ENCODE data around the gene TENM4. TPM values are rescaled to one million over a fixed set of nuclear protein-coding genes. Genes with fewer than 3 reads are reported as not detected.

Gene TENM4
- polyA plus RNA-seq, 3 donors from 2014 or later: not detected

DNA sequence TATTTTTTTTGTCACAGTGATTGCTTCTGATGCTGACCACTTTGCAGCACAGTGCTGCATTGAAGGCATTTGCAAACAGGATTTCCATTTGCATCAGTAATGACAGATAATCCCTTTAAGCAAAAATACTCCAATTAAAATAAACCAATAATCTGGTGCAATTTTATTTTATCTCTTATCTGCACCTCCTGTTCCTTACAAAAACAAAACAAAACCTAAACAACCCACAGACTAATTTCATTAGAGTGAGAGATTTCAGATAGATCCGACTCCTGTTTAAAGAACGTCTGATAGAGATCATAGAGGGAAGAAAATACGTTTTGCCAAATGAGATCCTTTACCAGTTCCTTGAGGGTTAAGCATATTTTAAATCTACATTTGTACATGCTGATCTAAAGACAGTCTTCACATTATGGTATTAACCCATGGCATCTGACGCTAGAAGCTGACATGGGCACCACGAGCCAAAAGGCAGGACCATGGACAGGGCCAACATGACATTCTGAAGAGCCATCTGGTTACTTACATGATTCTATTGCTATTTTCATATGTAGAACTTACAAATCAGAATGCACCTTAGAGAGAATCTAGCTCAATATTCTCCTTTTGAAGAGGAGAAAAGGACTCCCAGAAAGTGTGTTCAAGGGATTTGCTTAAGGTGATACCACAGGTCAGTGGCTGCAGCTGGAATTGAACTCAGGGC, 580.0 kb downstream of the TENM4 start:
- H3K4me1 Mint-ChIP-seq: no peaks in the 10 kb centered on the region
- H3K27ac Mint-ChIP-seq: no peak overlapping the region
- no peak overlapping the region for H3K4me3 Mint-ChIP-seq
- peaks cover 0 to 3% (median 3%) of the 10 kb centered on the region in 3 donors for H3K27me3 Mint-ChIP-seq (ENCODE audit: low read depth in 3 of 3)
- DNase-seq: no peak
- H3K36me3 Mint-ChIP-seq: no peaks in the 10 kb centered on the region
- H3K9me3 Mint-ChIP-seq: no peaks in the 10 kb centered on the region

DNA sequence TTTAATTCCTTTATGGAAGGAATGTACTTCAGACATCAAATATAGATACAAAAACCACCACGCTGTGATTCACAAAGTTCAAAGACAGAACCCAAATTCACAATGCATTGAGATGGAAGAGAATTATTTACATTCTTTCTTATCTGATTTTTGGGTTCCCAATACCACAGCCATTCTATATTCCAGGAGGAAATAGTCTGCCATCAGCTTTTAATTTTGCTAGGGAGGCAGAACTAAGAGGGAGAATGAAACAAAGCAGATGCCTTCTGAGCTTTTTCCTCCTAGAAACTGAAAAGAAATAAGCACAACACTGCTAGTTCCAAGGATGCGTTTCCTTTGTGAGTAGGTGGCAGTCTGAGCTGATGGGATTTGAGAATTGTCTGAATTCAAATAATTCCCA, 583.1 kb downstream of the TENM4 start:
- Mint-ChIP-seq H3K27ac (no peak overlapping the region), H3K27me3 (ENCODE audit: low read depth in 3 of 3) (peaks cover 0 to 2% (median 1%) of the 10 kb centered on the region in 3 donors)

DNA sequence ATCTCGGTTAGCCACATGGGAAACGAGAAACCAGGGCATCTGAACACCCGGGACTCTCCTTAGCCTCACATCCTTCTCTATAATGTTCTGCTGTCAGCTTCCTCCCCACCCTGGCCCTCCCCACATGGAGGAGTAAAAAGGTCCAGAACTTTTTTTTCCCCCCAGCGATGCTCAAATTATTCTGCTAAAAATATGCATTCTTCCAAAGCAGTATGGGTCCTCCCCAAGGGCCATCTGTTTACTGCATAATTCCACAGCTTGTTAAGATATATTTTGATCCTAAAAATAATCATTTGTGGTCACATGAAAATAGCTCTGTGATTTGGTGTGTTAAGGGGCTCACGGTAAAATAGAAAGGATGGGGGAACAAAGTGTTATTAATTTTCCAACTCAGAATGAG, 584.6 kb downstream of the TENM4 start:
- Mint-ChIP-seq H3K27me3 (ENCODE audit: low read depth in 3 of 3) (peaks cover 0 to 2% (median 1%) of the 10 kb centered on the region in 3 donors), H3K36me3 (no peaks in the 10 kb centered on the region), H3K27ac (no peak overlapping the region), H3K9me3 (no peaks in the 10 kb centered on the region), H3K4me3 (no peak overlapping the region), H3K4me1 (no peaks in the 10 kb centered on the region)
- no peak for DNase-seq

More for the DNA sequence above, 583.1 kb downstream of the TENM4 start:
- H3K36me3 Mint-ChIP-seq: no peaks in the 10 kb centered on the region
- H3K4me1 Mint-ChIP-seq: no peaks in the 10 kb centered on the region
- no peak for DNase-seq
- no peaks in the 10 kb centered on the region for H3K9me3 Mint-ChIP-seq
- H3K4me3 Mint-ChIP-seq: no peak overlapping the region

DNA sequence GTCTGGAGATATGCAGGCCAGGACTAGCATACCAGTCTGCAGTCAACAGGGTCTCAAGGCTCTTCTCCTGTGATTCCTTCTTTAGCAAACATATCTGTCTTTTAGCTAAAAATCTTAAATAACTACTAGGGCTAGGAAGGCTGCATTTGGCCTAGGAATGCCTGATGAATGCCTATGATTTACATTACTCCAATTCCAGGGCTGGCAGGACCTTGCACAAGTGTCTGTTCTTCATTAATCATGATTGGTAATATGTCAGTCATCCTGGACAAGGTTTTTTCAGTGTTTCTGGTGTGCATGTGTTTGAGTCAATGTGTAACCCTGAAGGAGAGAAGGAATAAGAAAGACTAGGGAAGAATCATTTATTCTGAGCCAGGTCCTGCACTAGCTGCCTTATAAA, 585.7 kb downstream of the TENM4 start:
- Mint-ChIP-seq H3K27ac (no peak overlapping the region), H3K9me3 (no peaks in the 10 kb centered on the region), H3K4me3 (no peak overlapping the region), H3K36me3 (no peaks in the 10 kb centered on the region), H3K27me3 (ENCODE audit: low read depth in 3 of 3) (peaks cover 1 to 2% (median 1%) of the 10 kb centered on the region in 3 donors), H3K4me1 (no peaks in the 10 kb centered on the region)
- DNase-seq: no peak

DNA sequence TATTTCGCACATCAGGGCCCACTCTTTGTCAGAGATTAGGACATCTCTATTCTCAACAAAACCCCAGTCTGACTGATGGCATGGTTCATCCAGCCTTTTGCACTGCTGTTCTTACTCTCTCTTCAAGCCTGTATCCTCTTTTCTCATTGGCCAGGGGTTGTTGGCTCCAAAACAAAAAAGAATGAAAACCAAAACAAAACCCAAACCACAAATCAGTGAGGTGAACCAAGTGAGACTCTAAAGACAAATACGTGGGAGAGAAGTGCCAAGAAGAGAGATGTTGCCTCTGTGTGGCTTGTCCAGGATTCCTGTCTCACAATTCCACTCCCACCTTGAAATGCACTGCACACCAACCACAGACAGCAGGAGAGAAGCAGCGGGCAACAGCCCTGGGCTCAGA, 587.3 kb downstream of the TENM4 start:
- H3K27ac Mint-ChIP-seq: no peak overlapping the region
- H3K4me3 Mint-ChIP-seq: no peak overlapping the region
- no peaks in the 10 kb centered on the region for H3K4me1 Mint-ChIP-seq
- peaks cover 0 to 2% (median 0%) of the 10 kb centered on the region in 6 donors for H3K9me3 Mint-ChIP-seq
- H3K27me3 Mint-ChIP-seq (ENCODE audit: low read depth in 3 of 3): peaks cover 0 to 6% (median 3%) of the 10 kb centered on the region in 3 donors
- DNase-seq: no peak
- no peaks in the 10 kb centered on the region for H3K36me3 Mint-ChIP-seq

DNA sequence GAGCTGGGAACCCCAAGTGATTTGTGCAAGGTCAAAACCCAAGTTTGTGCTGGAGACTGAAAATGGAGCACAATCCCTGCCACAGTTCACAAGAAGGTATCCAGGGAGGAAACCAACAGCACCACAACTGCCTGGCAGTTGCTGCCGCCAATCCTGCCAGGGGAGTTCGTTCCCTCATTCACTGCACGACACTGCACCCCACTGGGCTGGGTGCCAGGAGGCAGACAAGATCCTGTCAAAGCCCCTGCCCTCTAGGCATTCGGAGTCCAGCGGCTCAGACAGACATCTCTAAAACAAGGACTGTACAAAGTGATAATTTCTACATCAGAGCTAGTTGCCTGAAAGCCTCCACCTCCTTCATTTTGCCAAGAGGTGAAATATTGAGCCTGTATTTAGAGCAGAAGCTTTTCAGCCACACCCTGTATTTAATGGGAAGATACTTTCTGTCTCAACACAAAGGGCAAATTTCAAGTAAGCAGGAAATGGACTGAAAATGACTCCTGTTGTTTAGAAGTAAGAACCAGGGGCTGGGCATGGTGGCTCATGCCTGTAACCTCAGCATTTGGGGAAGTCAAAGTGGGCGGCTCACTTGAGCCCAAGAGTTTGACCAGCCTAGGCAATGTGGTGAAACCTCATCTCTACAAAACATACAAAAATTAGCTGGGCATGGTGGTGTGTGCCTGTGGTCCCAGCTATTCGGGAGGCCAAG, 588.8 kb downstream of the TENM4 start:
- H3K9me3 Mint-ChIP-seq: peaks cover 0 to 2% (median 0%) of the 10 kb centered on the region in 6 donors
- peaks cover 0 to 6% (median 3%) of the 10 kb centered on the region in 3 donors for H3K27me3 Mint-ChIP-seq (ENCODE audit: low read depth in 3 of 3)
- H3K27ac Mint-ChIP-seq: no peak overlapping the region
- DNase-seq: no peak
- H3K4me3 Mint-ChIP-seq: no peak overlapping the region
- H3K36me3 Mint-ChIP-seq: no peaks in the 10 kb centered on the region
- H3K4me1 Mint-ChIP-seq: no peaks in the 10 kb centered on the region

DNA sequence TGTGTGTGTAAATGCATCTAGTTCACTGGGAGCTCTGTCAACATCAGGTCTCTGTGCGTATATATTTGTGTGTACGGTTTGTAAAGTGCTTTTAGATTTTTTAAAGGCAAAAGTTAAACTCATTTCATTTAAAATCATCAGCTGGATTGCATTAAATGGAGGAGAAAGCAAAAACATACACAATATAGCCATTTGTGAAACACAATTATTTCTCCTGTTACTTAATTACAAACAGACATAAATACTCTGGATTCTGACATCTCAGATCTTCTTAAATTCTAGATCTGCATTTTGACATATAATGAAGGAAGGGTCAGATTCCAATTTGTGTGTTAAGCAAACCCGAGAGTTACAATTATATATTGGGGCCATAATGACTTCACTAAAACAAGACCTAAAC, 590.8 kb downstream of the TENM4 start:
- DNase-seq: no peak
- Mint-ChIP-seq H3K27me3 (ENCODE audit: low read depth in 3 of 3) (peaks cover 0 to 7% (median 6%) of the 10 kb centered on the region in 3 donors), H3K36me3 (no peaks in the 10 kb centered on the region), H3K27ac (no peak overlapping the region), H3K4me3 (no peak overlapping the region), H3K4me1 (no peaks in the 10 kb centered on the region), H3K9me3 (peaks cover 0 to 2% (median 0%) of the 10 kb centered on the region in 6 donors)

DNA sequence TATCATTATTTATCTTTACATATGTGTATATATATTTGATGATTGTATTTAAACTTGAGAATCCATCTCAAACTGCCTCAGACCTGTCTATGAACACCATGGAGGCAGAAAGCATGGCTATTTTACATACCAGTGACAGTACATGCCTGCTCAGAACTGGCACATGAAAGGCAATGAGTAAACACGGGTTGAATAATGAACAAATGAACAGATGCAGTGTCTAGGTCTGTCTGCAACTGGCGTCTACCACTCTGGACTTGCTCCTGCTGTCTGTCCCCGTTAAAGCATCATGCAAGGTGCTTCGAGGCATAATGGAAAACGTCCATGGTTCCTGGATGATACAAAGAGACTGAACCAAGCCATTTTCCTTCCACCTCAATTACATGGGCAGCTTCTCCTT, 594.6 kb downstream of the TENM4 start:
- Mint-ChIP-seq H3K4me1 (no peaks in the 10 kb centered on the region), H3K36me3 (no peaks in the 10 kb centered on the region), H3K27ac (no peak overlapping the region), H3K27me3 (ENCODE audit: low read depth in 3 of 3) (peaks cover 3 to 13% (median 9%) of the 10 kb centered on the region in 3 donors), H3K9me3 (peaks cover 0 to 6% (median 0%) of the 10 kb centered on the region in 6 donors), H3K4me3 (no peak overlapping the region)
- no peak for DNase-seq

DNA sequence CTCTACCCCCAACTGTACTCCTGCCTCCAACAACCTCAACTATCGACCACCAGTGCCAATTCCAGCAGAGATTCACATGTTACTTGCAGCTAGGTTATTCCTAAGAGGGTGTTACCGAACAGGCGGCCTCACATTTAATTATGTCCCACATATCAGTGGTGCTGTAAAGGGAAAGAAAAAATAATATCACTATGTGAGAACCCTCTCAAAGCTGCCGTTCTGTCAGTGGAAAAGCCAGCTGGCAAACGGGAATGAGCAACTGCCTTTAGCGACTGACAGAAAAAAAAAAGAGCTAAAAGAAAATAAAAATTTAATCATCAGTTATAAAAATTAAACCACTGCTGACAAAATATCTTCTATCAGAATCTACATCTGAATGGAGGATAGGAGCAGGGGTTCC, 595.3 kb downstream of the TENM4 start:
- Mint-ChIP-seq H3K9me3 (peaks cover 0 to 6% (median 0%) of the 10 kb centered on the region in 6 donors), H3K4me3 (no peak overlapping the region), H3K4me1 (no peaks in the 10 kb centered on the region), H3K36me3 (no peaks in the 10 kb centered on the region), H3K27ac (no peak overlapping the region), H3K27me3 (ENCODE audit: low read depth in 3 of 3) (peaks cover 3 to 13% (median 11%) of the 10 kb centered on the region in 3 donors)
- DNase-seq: no peak

DNA sequence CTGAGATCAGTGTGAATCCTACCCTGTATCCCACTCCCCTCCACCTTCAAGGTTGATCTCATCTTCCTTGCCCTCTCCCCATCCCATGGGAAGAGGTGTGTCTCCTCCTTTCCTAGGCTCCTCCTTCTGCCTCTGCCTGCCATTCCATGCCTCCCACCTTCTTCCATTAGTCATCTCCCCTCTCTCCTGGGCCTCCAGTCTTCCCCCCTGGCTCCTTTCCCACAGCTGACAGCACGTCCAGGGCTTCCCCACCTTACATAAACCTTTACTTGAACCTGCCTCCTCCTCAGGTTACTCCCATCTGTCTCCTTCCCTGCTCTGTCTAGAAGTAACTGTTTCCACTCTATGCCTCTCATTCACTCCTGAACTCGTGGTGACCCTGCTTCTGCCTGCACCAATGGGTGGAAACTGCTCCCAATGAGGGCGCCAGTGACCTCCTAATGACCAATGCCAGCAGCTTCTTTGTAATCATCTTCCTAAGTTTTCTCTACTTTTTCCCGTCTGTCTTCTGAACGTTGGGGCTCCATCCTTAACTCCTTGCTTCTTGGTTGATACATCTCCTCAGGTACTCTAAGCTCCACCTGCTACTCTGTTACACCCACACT, 599.3 kb downstream of the TENM4 start:
- Mint-ChIP-seq H3K9me3 (peaks cover 0 to 6% (median 0%) of the 10 kb centered on the region in 6 donors), H3K4me3 (no peak overlapping the region), H3K36me3 (no peaks in the 10 kb centered on the region), H3K27me3 (ENCODE audit: low read depth in 3 of 3) (peaks cover 3 to 7% (median 7%) of the 10 kb centered on the region in 3 donors), H3K27ac (no peak overlapping the region), H3K4me1 (no peaks in the 10 kb centered on the region)
- no peak for DNase-seq

DNA sequence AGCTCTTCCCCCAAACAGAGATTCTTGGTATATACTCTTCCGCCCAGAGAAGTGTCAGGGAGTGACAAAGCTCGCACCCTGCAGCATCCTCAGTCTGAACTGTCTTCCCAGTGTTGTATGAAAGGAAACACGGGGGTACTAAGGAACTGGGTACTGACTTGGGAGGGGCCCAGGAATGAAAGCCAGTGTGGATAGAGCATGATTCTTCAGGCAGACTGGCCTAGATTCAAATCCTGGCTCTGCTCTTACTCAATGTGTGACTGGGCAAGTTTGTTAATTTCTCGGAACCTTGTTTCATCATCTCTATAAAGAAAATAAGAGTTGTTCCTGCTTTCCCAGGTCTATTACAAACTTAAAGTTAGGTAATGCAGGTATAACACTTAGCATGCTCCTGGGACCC, 600.2 kb downstream of the TENM4 start:
- peaks cover 0 to 6% (median 0%) of the 10 kb centered on the region in 6 donors for H3K9me3 Mint-ChIP-seq
- no peaks in the 10 kb centered on the region for H3K36me3 Mint-ChIP-seq
- H3K4me1 Mint-ChIP-seq: no peaks in the 10 kb centered on the region
- H3K27ac Mint-ChIP-seq: no peak overlapping the region
- H3K27me3 Mint-ChIP-seq (ENCODE audit: low read depth in 3 of 3): peaks cover 3 to 7% (median 7%) of the 10 kb centered on the region in 3 donors
- DNase-seq: no peak
- H3K4me3 Mint-ChIP-seq: no peak overlapping the region

DNA sequence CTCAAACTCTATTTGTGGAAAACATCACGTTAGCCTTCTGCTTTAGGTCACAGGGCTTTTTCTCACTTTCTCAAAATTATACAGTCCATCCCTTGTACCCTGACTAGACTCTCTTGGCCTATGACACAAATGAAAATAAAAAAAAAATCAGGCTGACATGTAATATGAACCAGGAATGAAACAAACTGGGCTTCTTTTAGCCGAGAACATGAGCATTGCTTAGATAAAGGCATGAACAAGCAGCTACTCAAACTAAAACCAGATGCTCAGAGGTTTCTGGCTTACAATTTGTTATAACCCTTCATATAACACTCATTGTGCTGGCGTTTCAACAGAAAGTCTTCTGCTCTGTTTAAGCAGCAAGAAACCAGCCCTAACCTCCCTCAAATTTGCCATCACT, 600.6 kb downstream of the TENM4 start:
- H3K27ac Mint-ChIP-seq: no peak overlapping the region
- H3K4me1 Mint-ChIP-seq: no peaks in the 10 kb centered on the region
- H3K4me3 Mint-ChIP-seq: no peak overlapping the region
- peaks cover 3 to 9% (median 7%) of the 10 kb centered on the region in 3 donors for H3K27me3 Mint-ChIP-seq (ENCODE audit: low read depth in 3 of 3)
- no peaks in the 10 kb centered on the region for H3K36me3 Mint-ChIP-seq
- no peak for DNase-seq
- H3K9me3 Mint-ChIP-seq: peaks cover 0 to 6% (median 0%) of the 10 kb centered on the region in 6 donors

DNA sequence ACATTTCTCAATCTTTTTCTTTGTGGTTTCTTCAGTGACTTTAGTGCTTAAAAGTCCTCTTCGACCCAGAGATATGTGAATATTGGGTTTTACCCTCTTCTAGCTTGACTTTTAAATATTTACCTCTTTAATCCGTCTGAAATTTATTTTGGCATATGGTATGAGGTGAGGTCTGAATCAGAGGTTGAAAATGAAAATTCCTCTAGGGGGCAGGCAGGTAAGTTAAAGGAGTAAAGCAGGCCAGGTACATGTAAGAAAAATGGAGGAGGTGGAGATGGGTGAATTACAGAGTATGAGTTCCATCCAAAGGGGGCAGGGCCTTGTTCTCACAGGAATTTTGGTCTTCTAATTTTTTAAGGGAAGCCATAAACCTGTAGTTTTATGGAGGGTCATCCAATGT, 602.4 kb downstream of the TENM4 start:
- peaks cover 5 to 7% (median 5%) of the 10 kb centered on the region in 3 donors for H3K27me3 Mint-ChIP-seq (ENCODE audit: low read depth in 3 of 3)
- no peak for DNase-seq
- no peaks in the 10 kb centered on the region for H3K36me3 Mint-ChIP-seq
- H3K4me1 Mint-ChIP-seq: no peaks in the 10 kb centered on the region
- H3K4me3 Mint-ChIP-seq: no peak overlapping the region
- peaks cover 0 to 6% (median 0%) of the 10 kb centered on the region in 6 donors for H3K9me3 Mint-ChIP-seq
- H3K27ac Mint-ChIP-seq: no peak overlapping the region

DNA sequence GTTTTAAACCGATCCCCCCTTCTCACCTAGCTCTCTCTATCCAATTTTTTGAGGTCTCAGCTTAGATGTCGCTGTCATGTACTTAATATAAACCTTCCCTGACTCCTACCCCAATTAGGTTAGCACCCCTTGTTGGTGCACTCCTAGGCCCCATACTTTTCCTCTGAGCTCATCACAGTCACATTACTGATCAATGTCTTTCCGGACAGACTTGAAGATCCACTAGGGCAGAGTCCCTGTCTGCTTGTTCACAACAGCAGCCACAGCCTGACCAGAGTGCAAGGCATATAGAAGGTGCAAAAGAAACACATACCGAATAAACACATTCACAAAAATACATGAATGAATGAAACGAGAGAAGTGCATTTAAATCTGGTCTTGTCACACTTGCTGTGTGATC, 605.2 kb downstream of the TENM4 start:
- no peaks in the 10 kb centered on the region for H3K4me1 Mint-ChIP-seq
- no peaks in the 10 kb centered on the region for H3K36me3 Mint-ChIP-seq
- no peak overlapping the region for H3K4me3 Mint-ChIP-seq
- H3K27me3 Mint-ChIP-seq (ENCODE audit: low read depth in 3 of 3): peaks cover 2 to 5% (median 3%) of the 10 kb centered on the region in 3 donors
- peaks cover 0 to 4% (median 0%) of the 10 kb centered on the region in 6 donors for H3K9me3 Mint-ChIP-seq
- H3K27ac Mint-ChIP-seq: peak overlapping the region in 1 of 6 donors; percentile 13
- DNase-seq: no peak

All from immature natural killer cell (primary cell).